ENCODE measurements around the gene DLGAP4. TPM values are rescaled to one million over a fixed set of nuclear protein-coding genes. Genes with fewer than 3 reads are reported as not detected.

The DLGAP4 gene
- total RNA-seq, 1 experiment from 2014 or later: 59.9 TPM

- TF ChIP-seq CTCF (conservative IDR thresholded peaks at IDR 0.05; ENCODE audit: low read depth, low read length) (no peak), EZH2 (IDR thresholded peaks at IDR 0.05; ENCODE audit: borderline replicate concordance, low read depth, low read length, poor library complexity, severe bottlenecking) (no peak)
- Histone ChIP-seq H3K27ac (ENCODE audit: low read depth, low read length, poor library complexity, severe bottlenecking) (no peak overlapping the region), H3K36me3 (ENCODE audit: insufficient read depth, low read length, poor library complexity, severe bottlenecking) (no peaks in the 10 kb centered on the region), H3K4me1 (ENCODE audit: insufficient read depth, low read length, poor library complexity, severe bottlenecking) (peaks cover 6% of the 10 kb centered on the region), H3K4me3 (ENCODE audit: low read depth, low read length, poor library complexity, severe bottlenecking) (no peak overlapping the region), H3K9me3 (ENCODE audit: low read depth, low read length, poor library complexity, severe bottlenecking) (no peaks in the 10 kb centered on the region), H3K27me3 (replicated peaks; ENCODE audit: insufficient read depth, low read depth, low read length, poor library complexity) (peaks cover 42% of the 10 kb centered on the region)
- no TSS peak for BruUV-seq (replicated peaks)
- CTCF ChIA-PET: no interaction called here
- intact Hi-C loops (cut with micrococcal nuclease; ENCODE audit: unreplicated experiment): no loop called here
- POLR2A ChIA-PET (ENCODE audit: low non-redundant PET): no interaction called here
- DNase-seq (ENCODE audit: low spot score): no peak
These were observed 3.0 kb upstream of the DLGAP4 start for GRCh38 chr20:36303020-36303595.

- BruUV-seq (replicated peaks): no TSS peak
- intact Hi-C loops (cut with micrococcal nuclease; ENCODE audit: unreplicated experiment): no loop called here
- Histone ChIP-seq H3K4me3 (ENCODE audit: low read depth, low read length, poor library complexity, severe bottlenecking) (no peak overlapping the region), H3K27ac (ENCODE audit: low read depth, low read length, poor library complexity, severe bottlenecking) (no peak overlapping the region), H3K9me3 (ENCODE audit: low read depth, low read length, poor library complexity, severe bottlenecking) (no peaks in the 10 kb centered on the region), H3K4me1 (ENCODE audit: insufficient read depth, low read length, poor library complexity, severe bottlenecking) (peaks cover 6% of the 10 kb centered on the region), H3K36me3 (ENCODE audit: insufficient read depth, low read length, poor library complexity, severe bottlenecking) (no peaks in the 10 kb centered on the region), H3K27me3 (replicated peaks; ENCODE audit: insufficient read depth, low read depth, low read length, poor library complexity) (peaks cover 42% of the 10 kb centered on the region)
- POLR2A ChIA-PET (ENCODE audit: low non-redundant PET): no interaction called here
- no peak for DNase-seq (ENCODE audit: low spot score)
- CTCF ChIA-PET: no interaction called here
- no peak for TF ChIP-seq EZH2 (IDR thresholded peaks at IDR 0.05; ENCODE audit: borderline replicate concordance, low read depth, low read length, poor library complexity, severe bottlenecking)
- no peak for TF ChIP-seq CTCF (conservative IDR thresholded peaks at IDR 0.05; ENCODE audit: low read depth, low read length)
These were observed 2.3 kb upstream of the DLGAP4 start for GRCh38 chr20:36303831-36304230.

- no peak for DNase-seq (ENCODE audit: low spot score)
- no peaks in the 10 kb centered on the region for H3K9me3 ChIP-seq (ENCODE audit: low read depth, low read length, poor library complexity, severe bottlenecking)
- peaks cover 6% of the 10 kb centered on the region for H3K4me1 ChIP-seq (ENCODE audit: insufficient read depth, low read length, poor library complexity, severe bottlenecking)
- peaks cover 42% of the 10 kb centered on the region for H3K27me3 ChIP-seq (replicated peaks; ENCODE audit: insufficient read depth, low read depth, low read length, poor library complexity)
- H3K4me3 ChIP-seq (ENCODE audit: low read depth, low read length, poor library complexity, severe bottlenecking): no peak overlapping the region
- BruUV-seq (replicated peaks): no TSS peak
- no peak overlapping the region for H3K27ac ChIP-seq (ENCODE audit: low read depth, low read length, poor library complexity, severe bottlenecking)
- no peaks in the 10 kb centered on the region for H3K36me3 ChIP-seq (ENCODE audit: insufficient read depth, low read length, poor library complexity, severe bottlenecking)
- CTCF ChIA-PET: interaction anchor here (0.7 kb wide), 1 partner anchor 12 kb away, joined by 3 read pairs; no protein-coding TSS in a partner anchor
- intact Hi-C loops (cut with micrococcal nuclease; ENCODE audit: unreplicated experiment): no loop called here
- POLR2A ChIA-PET (ENCODE audit: low non-redundant PET): no interaction called here
- no peak for TF ChIP-seq CTCF (conservative IDR thresholded peaks at IDR 0.05; ENCODE audit: low read depth, low read length)
- no peak for TF ChIP-seq EZH2 (IDR thresholded peaks at IDR 0.05; ENCODE audit: borderline replicate concordance, low read depth, low read length, poor library complexity, severe bottlenecking)
These were observed 1.2 kb upstream of the DLGAP4 start for GRCh38 chr20:36304786-36305495.

Measured in A673 (cell line).